DMS114 treated with DMSO at 0.1 percent for 48 hours (cell line): ENCODE results near the gene IFT122.
"Not testable (repeated sequence)": the region's sequence is repeated elsewhere in the genome, so short reads cannot be mapped to it uniquely, and the experiment has no call there.

Experiments used
- DNase-seq: peaks from one replicate; lab custom pipeline; 2025; ENCODE audit not compliant: unreplicated experiment; lab: John Stamatoyannopoulos, UW

The IFT122 gene

GRCh38 chr3:129515821-129516432, 75.9 kb downstream of the IFT122 start:
- DNase-seq: not testable (repeated sequence)

GRCh38 chr3:129517516-129517915, 77.5 kb downstream of the IFT122 start:
- no peak for DNase-seq

GRCh38 chr3:129518038-129518561, 78.1 kb downstream of the IFT122 start:
- no peak for DNase-seq

GRCh38 chr3:129518581-129518980, 78.6 kb downstream of the IFT122 start:
- no peak for DNase-seq

- DNase-seq: no peak
Measured at GRCh38 chr3:129519449-129519848, 79.4 kb downstream of the IFT122 start.

- no peak for DNase-seq
Measured at GRCh38 chr3:129519896-129520715, 80.1 kb downstream of the IFT122 start.

GRCh38 chr3:129520960-129521359, 80.9 kb downstream of the IFT122 start:
- DNase-seq: no peak

- no peak for DNase-seq
Measured at GRCh38 chr3:129521611-129522010, 81.6 kb downstream of the IFT122 start.

GRCh38 chr3:129522953-129523352, 82.9 kb downstream of the IFT122 start:
- no peak for DNase-seq

- no peak for DNase-seq
Measured at GRCh38 chr3:129524081-129524480, 84.1 kb downstream of the IFT122 start.

GRCh38 chr3:129525341-129525968, 85.4 kb downstream of the IFT122 start:
- DNase-seq: no peak

GRCh38 chr3:129526121-129526900, 86.3 kb downstream of the IFT122 start:
- DNase-seq: no peak

GRCh38 chr3:129527262-129527661, 87.2 kb downstream of the IFT122 start:
- DNase-seq: no peak

GRCh38 chr3:129528589-129529100, 88.6 kb downstream of the IFT122 start, which contains the start of gene RHO:
RHO (plus strand) TSS chr3:129528639; CDS start chr3:129528734, 95 bp downstream.
- no peak for DNase-seq

- DNase-seq: no peak
Measured at GRCh38 chr3:129529436-129530210, 89.6 kb downstream of the IFT122 start.

- DNase-seq: no peak
Measured at GRCh38 chr3:129530251-129530791, 90.3 kb downstream of the IFT122 start.

GRCh38 chr3:129530821-129531220, 90.8 kb downstream of the IFT122 start:
- no peak for DNase-seq

- DNase-seq: no peak
Measured at GRCh38 chr3:129531699-129532098, 91.7 kb downstream of the IFT122 start.

GRCh38 chr3:129532261-129532660, 92.2 kb downstream of the IFT122 start:
- no peak for DNase-seq

- no peak for DNase-seq
Measured at GRCh38 chr3:129533406-129533805, 93.4 kb downstream of the IFT122 start.
